ENCODE results near the gene CLDN2.

DNA sequence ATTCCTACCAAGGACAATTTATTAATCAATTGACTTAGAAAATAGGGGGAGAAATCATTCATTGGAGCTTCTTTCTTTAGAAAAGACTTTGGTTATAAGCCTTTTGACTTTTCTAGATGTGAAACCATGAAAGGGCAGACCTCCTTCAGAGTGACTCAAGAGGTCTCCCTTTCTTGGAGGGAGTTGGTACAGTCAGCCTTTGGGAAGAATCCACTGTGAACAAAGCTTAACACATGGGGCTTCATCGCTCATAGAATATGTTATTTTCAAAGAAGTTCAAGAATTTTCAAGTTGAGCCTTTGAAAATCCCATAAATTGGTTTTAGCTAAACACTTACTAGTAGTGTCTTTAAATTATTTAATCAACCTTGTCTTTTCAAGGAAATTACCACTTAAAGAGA lies 45.1 kb upstream of the CLDN2 start:
- TF ChIP-seq POLR2A (IDR thresholded peaks at IDR 0.05; ENCODE audit: low read length) (no peak), GATA1 (IDR thresholded peaks at IDR 0.05; ENCODE audit: low read depth, low read length) (no peak)

Data from erythroblast (primary cell).